ENCODE results near the gene MAN2C1.
A peak's percentile ranks its signal among the peaks of the same experiment; 100 is the strongest.
"Not testable (repeated sequence)": the region's sequence is repeated elsewhere in the genome, so short reads cannot be mapped to it uniquely, and the experiment has no call there.

Gene MAN2C1

DNA sequence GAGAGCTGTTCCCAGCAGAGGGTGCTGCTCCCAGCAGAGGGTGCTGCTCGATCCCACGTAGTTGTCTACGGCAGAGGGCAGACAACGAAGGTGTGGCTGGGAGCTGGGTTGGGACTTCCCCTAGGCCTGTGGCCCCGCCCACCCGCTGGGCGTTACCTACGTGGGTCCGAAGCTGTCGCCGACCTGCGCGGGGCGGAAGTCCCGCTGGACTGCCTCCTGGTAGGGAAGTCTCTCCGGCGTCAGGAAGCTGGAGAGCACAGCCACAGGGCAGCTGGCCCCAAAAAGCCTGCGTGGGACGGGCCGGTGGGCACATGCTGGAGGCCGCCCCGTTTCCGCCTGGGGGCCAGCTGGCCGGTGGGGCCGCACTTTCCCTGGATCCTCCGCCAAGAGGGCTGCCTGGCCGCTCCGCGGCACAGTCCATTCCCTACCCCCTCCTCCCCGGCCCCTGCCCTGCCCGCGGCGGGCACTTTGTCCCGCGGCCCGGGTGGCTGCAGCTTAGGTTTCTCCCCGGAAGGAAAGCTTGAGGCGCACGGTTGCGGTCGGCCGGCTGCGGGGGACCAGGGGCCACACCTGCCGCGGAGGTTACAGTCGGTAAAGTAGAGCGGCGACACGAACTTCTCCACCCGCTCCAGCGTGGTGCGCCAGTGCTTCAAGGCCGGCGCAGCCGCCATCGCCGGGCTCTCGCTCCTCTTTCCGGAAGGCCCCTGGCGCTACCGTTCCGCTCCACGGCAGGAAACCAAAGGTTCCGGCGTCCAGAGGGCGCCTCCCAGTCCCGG is at the start of gene MAN2C1:
Gene MAN2C1 (minus strand): TSS at position 695 of the 776 bp plus-strand sequence. CDS start 24 bp downstream, at position 671.
- DNase-seq: peak; percentile 97

DNA sequence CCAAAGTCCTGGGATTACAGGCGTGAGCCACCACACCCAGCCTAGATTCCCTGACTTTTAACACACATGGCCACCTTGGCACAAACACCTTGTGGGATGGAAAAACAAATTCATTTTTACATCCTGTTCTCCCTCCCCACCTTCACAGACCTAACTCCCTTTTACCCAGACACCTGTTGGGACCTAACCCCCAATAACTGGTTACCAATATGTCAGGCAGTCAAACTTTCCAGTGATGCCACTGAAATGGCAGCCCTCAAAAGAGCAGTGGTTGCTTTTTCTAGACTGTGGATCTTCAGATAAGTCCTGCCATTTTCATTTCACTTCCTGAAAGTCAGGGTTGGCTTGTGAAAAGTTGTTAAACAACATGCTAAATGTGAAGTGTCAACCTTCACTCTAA is 48.2 kb upstream of the MAN2C1 start:
- DNase-seq: no peak

DNA sequence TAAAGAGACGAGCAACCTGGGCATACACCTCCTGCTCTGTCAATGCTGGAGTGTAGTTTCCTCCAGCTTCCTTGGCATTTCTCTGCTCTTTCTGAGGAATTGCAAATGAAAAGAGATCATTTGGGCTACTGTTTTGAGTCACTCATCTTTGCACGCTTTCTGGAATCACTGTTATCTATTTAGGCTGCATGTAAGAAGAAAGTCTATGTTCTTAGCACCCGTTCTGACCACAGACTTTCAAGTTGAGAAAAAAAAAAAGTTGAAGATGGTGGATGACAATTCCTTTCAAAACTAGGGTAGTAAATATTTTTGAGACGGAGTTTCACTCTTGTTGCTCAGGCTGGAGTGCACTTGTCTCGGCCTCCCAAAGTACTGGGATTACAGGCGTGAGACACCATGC is 41.8 kb upstream of the MAN2C1 start:
- DNase-seq: no peak

DNA sequence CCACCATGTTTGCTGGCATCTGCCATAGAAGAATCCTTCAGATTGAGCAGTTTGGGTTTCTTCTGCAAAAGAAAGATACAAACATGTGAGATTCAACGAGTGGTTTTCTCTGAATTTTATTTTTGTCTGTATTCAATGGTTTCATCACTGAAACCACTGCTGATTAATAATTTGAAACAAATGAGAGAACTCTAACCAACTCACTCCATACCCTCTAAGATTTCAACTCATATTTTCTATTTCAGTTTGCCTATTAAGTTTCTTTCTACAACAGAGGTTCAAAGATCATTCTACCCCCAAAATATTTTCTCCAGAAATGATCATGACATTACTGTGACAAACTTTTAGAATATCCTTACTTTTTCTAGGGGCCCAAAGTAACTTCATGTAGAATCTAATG is 38.7 kb upstream of the MAN2C1 start:
- no peak for DNase-seq

DNA sequence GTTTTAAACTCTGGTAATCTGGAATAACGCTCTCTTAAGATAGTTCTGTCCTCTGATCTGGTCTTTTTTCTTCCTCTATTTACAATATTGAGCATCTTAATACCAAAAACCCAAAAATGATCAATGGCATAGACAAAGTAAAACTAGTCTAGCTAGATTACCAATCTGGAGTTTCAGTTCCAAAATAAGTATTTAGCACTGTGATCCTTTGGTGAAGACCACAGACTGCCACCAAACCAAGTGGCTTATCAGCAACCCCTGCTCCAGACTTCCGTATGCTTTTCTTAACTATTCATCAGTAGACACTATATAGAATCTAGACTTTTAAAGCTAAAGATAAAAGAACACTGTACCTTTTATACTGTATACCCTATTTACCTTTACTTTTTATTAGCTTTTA is 35.5 kb upstream of the MAN2C1 start:
- DNase-seq: no peak

DNA sequence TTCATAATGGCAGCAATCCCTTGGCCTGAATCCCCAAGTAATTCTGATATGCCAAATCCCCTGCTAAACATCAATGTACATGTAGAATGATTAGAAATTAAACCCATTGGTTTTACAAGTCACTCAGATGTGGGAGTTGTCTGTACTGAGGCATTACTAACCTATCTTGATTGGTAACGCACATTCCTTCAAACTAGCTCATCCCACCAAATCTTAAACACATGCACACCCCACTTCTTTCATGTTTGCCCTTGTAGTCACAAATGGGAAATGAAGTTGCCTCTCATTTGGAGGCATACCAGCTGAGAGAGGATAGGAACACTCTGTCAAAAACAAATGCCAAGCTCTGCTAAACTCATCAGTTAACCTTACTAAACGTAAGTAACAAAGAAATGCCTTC is 29.1 kb upstream of the MAN2C1 start:
- DNase-seq: peak; percentile 45

DNA sequence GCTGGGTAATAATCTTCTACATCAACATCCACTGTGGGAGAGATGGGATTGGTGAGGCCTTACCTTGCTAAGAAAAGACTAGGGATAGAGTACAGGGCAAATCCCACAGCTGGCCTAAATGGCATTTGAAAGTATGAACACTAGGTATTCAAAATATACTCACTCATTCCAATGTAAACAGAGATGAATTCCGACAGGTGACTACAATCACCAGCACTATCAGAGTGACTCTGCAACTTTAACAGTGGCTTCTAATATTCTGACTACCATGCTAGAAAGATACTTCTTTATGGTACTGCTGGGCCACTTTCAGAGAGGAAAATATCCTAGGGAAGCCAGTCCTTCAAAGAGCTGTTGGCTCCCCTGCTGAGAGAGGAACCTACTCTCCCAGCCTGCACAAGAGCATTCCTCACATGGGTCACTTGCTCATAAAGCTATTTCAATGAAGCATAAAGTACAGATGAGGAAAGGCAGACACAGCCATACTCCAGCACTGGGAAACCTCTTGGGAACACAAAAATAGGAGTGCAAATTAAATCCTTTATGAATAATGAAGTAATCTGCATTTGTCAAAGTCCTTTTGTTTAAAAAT is 21.5 kb upstream of the MAN2C1 start:
- DNase-seq: no peak

DNA sequence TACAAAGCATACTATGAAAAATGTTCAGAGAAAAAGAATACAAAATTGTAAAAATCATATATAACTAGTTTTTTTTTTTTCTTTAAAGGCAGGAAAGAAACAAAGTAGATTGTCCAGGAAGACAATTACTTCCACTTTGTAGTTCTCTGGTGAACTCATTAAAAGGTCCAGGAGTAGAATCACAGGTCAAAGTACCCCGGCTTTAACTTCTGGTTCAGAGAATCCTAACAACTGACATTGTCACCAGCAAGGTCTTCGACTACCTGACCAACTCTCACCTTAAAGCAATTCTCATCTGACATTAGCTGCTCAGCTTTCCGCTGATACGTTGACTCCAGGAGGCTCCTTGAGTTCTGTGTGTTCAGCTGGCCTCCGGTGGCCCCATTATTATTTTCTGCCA is 15.6 kb upstream of the MAN2C1 start:
- DNase-seq: not testable (repeated sequence)

DNA sequence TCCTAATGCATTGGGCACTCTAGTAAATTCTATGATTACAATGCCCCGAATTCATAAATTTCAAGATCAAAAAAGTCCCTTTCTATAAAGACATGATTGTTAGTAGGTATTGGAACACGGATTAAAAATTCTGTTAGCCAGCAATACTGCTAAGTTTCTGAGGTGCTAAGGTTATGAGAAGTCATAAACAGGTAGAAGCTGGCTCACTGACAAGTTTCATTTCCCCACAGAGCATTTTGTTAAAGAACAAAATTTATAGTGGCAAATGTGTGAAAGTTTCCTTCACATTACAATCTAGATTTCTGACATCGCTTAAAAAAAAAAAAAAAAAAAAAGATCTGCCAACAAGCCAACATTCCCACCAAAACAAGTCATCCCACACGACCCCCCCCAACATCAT is 12.4 kb upstream of the MAN2C1 start:
- no peak for DNase-seq

DNA sequence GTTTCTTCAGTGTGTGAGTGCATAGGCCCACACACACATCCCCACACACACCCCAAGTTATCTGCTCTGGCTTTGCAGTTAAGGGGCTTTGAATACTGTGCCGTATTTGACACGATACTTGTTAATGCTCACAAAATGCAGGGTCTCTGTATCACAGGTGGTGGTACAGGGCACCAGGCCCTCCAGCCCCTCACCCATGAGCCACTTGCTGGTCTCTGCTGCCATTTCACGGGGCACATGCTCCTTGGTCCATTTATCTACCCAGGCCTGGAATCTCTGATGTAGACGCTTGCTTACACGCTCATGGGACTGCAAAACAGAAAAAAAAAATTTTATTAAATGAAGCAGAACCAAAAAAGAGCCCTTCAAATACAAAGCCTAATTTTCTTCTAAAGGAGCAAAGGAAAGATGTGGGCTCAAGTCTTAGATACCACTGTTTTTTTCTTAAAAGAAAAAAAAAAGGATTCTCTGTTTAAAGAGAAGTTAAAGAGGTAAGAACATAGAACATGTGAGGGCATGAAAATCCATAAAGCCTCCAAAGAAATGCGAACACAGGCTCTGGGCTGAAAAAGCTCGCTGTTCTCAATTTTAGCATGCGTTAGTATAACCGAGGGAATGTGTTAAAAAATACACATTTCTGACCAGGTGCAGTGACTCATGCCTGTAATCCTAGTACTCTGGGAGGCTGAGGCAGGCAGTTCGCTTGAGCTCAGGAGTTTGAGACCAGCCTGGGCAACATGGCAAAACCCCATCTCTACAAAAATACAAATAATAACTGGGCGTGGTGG is 3.7 kb upstream of the MAN2C1 start:
- DNase-seq: no peak

DNA sequence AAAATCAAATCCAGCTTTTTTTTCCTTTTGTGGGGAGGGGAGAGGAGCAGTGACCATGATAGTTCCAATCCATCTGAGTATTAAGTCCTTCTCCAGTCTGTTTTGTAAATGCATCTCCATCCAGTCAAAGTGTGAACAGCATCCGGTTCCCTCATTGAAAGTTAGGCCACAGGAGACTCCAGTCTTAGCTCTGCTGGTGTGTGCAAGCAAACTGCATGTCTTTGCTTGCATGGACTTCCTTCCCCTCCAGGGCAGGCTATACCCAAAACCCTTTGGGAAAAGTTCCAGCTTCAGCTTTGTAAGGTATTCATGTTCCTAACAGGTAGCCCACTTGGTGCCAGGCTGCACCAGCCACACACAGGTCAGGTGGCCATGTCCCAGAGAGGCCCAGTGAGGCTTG is 3.1 kb upstream of the MAN2C1 start:
- no peak for DNase-seq

DNA sequence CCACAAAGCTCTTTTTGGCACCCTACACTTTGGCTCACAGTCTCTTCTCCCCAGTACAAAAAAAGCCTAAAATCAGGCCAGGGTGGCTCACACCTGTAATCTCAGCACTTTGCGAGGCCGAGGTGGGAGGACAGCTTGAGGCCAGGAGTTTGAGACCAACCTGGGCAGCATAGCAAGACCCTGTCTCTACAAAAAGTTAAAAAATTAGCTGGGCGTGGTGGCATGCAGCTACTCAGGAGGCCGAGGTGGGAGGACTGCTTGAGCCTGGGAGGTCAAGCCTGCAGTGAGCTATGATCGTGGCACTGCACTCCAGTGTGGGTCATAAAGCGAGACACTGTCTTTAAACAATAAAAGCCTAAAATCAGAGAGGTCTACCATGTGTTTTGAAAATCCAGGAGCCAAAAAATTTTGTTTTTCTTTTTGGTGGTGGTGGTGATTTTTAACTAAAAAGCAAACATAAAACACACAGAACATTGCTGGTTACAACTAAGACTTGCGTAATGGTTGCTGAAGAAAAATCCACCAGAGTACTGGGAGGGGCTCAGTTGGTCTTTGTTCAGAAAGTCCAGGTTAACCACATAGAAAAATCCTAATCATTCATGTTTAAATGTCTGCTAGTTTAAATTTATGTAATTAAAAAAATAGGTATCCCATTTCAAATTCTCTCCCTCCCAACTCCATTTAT is 1.6 kb upstream of the MAN2C1 start:
- DNase-seq: no peak

DNA sequence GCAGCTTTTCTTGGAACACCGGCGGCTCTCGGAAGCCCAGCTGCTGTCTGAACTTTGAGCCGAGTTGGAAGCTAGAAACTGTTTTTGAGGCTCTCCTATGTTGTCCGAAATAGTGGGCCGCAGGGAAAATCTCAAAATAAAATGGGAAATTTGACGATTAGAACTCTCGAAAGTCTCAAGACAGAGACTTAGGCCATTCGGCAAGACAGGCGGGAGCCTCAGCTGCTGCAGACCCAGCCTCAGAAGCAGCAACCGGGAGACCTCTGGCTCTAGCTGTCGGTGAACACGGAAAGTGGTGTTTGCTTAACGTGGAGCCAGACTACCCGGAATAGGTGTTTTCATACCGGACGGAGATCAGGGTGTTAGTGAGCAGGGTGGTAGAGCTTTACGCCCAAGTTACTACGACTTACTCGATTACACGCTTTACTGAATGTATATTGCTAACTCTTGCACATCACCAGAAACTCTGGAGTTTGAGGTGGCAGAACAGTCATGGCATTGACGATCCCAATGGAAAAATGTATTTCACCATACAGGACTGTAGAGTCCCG is 357 bp upstream of the MAN2C1 start:
- peak; percentile 18 for DNase-seq

DNA sequence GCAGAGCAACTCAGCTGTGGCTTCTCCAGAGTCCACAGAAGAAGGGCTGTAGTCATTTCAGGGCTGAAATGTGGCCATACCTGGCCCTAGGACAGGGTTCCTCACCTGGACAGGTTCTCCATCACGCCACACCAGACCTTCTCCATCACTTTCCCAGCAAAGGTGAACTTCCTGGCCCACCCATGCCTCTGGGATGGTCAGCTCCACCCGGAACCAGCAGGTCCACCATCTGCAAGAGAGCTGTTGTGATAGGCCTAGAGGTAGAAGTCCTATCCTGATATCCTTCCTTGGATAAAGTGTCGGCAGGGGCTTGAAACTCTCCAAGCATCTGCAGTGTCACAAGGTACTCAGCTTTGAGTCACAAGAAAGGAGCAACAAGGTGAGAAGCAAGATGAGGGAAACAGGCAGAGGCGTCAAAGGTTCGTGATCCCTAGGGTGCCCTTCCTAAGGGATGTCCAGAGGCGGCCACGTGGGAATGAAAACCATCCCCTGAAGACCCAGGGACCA is 948 bp downstream of the MAN2C1 start:
- DNase-seq: no peak

DNA sequence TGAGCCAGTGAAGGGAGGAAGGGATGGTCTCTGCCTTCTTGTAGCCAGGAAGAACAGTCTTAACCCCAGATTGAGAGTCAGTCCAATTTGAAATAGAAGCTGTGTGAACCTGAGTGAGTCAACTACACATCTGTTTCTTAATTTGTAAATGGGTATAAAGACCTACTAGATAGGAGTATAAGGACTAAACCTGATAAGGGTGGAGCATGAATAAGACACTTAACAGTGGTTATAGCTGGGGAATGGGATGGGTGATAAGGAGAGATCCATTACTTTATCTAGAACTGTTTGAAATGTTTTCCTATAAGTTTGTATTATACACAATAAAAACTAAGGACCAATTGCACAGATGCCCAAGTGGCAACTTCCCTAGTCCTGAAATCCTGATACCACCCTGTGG is 1.4 kb downstream of the MAN2C1 start:
- DNase-seq: no peak

DNA sequence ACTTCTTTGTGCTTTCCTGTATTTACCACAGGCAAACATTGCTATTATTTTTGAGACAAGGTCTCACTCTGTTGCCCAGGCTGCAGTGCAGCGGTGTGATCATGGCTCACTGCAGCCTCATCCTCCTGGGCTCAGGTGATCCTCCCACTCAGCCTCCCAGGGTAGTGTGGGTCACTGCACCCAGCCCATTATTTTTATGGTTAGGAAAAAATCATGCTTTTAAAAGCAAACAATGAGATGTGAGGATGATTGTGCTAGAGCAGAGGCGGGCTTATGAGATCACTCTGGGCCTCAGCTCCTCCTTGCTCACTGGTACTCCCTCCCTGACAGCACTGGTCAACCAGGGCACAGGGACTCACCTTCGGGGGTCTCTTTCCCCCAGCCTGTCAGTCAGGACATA is 2.2 kb downstream of the MAN2C1 start:
- no peak for DNase-seq

DNA sequence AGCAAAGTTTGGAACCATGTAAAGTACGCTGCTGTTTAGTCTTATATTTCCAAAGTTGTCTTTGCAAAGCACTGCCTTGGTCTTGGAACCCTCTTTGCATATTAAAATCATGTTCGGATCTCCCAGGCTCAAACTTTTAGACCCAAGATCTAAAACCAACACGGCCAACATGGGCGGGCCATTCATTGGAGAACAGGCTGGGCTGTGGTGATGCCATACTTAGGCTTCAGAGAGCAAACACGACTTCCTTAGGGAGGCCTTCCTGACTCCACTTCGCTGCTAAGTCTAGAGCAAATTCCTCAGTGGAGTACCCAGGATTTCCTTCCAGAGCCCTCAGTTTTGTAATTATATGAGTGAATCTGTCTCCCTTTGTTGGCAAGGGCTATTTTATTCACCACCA is 3.5 kb downstream of the MAN2C1 start:
- no peak for DNase-seq

DNA sequence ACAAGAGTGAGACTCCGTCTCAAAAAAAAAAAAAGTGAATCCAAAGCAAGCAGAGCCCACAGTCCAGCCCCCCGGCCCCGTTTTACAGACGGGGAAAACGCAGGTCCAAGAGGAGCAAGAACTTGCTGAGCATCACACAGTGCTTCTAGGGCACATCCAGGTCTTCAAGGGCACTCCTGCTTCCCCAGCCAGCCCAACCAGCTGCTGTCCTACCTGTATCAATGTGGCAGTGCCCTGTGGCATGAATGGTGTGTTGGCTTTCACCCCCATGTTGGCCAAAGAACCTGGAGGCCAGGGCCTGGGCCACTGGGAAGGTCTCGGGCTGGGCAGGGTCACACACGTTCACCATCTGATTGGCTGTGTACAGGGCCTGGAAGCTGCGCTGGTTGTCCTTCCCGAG is 4.6 kb downstream of the MAN2C1 start:
- no peak for DNase-seq

DNA sequence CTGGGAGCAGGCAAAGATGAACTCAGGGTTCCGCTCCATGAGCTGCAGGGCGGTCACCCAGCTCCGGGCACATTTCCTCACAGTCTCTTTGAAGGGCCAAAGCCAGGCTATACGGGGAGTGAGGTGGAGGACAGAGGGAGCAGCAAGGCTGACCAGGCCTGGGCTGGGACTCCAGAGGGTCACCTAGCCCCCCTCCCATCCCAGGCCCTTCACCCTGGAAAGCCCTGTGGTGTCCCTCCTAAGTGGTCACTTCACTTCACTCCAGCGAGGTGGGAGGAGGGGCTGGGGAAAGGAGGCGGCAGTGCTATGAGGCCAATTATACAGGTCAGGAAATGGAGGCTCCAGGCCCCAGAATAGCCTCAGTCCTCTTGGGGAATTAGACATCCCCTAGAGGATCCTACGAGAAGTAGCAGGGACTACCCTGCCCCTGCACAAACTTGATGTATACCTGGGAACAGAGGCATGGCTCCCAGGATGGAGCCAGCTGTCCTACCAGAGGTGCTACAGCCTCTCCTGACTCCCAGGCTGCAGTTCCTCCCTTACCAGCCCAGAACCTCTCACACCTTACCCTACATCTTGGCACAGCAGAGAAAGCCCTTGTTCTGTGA is 5.7 kb downstream of the MAN2C1 start:
- DNase-seq: no peak

DNA sequence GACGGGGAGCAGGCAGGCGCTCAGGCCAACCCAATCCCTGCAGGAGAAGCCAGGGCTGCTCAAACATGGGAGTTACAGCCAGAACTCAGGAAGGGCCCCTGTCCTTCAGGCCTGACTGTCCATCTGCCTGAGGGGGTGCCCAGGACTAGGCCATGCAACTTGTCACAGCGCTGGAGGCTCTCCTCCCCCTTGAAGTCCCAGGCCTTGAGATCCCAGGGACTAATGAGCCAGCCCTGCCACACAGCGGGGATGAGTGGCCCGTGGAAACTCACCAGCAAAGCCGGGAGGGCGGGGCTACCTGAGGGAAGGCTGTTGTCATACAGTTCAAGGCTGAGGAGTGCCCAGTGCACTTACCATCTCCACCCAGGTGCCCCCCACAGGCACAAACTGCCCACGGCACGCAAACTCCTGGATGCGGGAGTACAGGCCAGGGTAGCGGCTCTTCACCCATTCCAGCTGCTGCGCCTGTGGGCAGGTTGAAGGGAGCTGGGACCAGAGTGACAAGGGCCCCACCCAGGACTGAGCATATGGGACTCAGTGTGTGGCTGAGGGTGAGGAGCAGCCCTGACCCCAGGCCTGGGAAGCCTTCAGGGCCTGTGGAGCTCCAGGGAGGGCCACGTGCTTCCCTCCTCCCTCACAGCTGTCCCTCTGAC is 6.3 kb downstream of the MAN2C1 start:
- DNase-seq: no peak

DNA sequence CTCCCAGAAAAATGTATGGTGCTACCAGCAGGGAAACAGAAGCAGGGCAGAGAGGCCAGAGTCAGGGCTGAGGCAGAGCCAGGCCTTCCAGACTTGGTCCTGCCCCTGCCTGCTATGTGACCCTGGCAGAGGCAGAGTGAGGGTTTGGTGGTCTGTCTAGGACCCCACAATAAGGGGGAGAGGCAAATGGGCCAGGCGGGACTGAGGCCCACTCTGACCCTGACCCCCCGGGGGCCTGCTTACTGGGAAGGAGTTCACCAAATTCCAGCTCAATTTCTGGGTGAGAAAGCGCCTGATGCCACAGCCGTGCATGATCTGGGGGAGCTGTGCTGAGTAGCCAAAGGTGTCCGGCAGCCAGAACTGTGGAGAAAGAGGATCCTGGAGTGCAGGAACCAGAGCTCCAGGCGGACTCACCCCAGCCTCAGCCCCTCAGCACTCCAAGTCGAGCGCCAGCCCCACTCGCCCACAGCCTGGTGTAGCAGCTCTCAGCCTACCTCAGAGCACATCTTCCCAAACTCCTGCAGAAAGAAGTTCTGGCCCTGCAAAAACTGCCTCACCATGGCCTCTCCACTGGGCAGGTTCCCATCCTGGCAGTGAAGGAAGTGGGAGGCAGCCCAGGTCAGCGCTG is 6.9 kb downstream of the MAN2C1 start:
- DNase-seq: no peak

Measured in EL (cell line).